NCI-H69 (cell line): Measurements from ENCODE around the gene GSK3B.

Experiments used
- DNase-seq: peaks from one replicate; lab custom pipeline; 2025; lab: John Stamatoyannopoulos, UW

The GSK3B gene

GRCh38 chr3:119817583-119818363, 276.5 kb downstream of the GSK3B start:
- DNase-seq = no peak

GRCh38 chr3:119817071-119817470, 277.2 kb downstream of the GSK3B start:
- no peak for DNase-seq

- no peak for DNase-seq
These were observed 278.5 kb downstream of the GSK3B start for GRCh38 chr3:119815716-119816115.

GRCh38 chr3:119812491-119813058, 281.7 kb downstream of the GSK3B start:
- DNase-seq = no peak

GRCh38 chr3:119810018-119810435, 284.2 kb downstream of the GSK3B start:
- DNase-seq = peak; percentile 62

DNA sequence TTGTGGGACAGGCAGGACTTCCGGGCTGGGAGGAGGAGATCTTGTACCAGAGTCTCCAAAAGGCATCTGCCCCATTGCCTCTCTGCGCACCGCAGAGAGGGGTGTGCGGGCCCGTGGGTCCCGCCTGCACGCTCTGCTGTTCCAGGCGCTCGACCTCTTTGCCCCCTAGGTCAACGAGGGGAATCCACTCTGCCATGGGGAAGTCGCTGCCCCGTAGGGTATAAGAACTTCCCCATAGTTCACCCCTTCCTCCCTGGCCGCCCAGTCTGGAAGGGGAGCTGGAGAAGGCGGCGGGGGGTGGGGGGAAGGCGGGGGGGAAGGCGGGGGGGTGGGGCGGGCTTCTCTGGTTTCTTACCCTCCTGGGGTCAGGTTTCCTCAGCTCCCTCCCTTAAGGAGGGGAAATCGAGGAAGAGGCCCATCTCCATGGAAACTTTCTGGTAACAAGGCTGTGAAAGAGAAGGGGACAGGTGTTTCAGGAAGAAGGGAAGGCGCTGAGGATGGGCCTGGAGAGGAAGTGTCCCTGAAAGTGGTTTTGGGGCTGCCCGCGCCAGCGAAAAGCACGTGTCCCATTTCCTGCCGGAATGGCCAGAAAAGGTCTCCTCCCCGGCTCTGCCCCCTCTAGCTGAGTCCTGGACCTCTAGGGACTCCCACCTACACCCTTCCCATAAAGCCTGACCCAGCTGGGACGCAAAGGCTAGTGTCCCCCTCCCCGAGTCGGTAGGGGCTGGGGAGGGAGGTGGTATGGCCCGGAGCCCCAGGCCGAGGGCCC, 284.8 kb downstream of the GSK3B start:
- DNase-seq = no peak

DNA sequence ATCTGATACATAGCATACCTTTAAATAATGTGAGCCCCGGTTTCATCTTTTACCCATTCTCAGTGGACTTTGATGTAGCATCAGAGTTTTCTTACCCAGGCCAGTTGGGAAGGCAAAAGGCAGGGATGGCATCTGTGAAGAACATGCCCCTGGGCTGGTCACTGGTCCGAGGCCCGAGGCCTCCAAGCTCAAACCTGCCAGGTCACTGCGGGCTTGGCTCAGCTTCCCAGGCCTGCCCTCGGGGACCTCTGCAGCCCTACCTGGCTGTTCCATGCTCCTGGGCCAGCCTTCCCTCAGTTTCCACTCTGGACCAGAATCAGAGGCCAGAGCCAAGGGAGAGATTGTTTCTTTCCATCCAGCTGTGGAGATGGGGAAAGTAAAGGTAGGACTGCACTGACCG, 285.4 kb downstream of the GSK3B start:
- DNase-seq = no peak

GRCh38 chr3:119808244-119808643, 286.0 kb downstream of the GSK3B start:
- DNase-seq = no peak

- no peak for DNase-seq
These were observed 293.4 kb downstream of the GSK3B start for GRCh38 chr3:119800844-119801243.

GRCh38 chr3:119796785-119797184, 297.5 kb downstream of the GSK3B start:
- DNase-seq = no peak

DNA sequence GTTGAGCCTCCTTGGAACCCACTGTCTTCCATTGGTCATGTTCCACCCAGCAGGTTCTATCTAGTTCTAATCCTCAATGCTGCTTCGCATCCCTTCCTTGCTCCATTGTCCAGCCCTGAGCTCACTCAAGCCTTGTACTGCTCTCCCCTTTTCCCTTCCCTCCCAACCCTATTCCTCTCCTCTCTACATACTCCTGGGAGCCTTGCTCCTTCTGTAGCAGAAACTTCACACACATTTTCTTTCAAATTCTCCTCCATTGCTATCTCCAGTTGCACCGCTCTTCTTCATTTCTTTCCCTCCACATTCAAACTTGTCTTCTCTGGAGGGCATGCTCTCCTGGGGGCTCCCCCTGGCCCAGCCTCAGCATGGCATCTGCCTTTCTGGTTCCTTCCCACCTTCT, 297.9 kb downstream of the GSK3B start:
- DNase-seq = no peak

DNA sequence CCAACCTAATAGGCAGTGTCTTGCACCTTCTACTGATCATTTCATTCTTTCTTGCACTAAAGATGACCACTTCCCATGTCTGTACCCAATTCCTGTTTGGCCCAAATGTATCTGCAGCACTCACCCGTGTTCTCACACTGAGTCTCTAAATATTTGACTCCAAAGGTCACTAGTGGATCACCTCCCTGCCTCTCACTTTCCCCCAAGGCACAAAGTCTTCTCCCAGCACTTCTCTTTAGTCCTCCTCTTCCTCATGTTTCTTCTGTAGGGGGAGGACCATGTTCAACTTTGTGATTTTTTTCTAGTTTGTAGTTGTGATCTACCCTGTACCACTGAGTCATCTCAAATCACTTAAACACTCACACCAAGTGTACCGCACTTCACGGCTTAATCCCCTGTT, 298.4 kb downstream of the GSK3B start:
- DNase-seq = no peak

GRCh38 chr3:119794971-119795612, 299.2 kb downstream of the GSK3B start:
- no peak for DNase-seq

- DNase-seq = no peak
These were observed 299.8 kb downstream of the GSK3B start for GRCh38 chr3:119794401-119794800.

- DNase-seq = no peak
These were observed 302.0 kb downstream of the GSK3B start for GRCh38 chr3:119792270-119792669.

DNA sequence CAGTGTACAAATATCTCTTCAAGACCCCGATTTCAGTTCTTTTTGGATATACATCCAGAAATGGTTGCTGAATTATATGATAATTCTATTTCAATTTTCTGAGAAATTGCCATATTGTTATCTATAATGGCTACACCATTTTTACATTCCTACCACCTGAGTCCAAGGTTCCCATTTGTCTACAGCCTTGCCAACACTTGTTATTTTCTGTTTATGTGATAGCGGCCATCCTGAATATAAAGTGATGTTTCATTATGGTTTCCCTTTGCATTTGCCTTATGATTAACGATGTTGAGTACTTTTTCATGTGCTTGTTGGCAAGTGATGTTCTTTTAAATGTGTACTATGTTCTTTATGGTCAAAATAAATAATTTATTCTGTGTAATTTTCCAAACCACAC, 303.9 kb downstream of the GSK3B start:
- DNase-seq = no peak

DNA sequence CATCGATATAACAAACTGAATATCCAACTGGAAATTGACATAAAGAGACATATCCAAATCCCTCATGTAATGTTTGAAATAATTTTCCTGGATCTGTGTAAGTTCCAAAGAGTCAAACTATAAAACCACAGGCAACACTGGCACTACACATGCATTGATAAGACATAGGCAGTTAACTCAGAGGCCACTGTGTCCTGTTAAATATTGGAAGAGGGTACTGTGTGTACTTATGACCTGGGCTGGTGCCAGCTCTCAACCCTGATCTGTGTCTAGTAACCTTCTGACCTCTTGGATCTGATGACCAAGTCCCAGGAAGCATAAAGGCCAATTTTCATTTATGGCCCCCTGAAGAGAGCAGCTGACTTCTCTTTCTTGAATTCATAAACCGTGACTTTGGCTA, 307.8 kb downstream of the GSK3B start:
- no peak for DNase-seq

DNA sequence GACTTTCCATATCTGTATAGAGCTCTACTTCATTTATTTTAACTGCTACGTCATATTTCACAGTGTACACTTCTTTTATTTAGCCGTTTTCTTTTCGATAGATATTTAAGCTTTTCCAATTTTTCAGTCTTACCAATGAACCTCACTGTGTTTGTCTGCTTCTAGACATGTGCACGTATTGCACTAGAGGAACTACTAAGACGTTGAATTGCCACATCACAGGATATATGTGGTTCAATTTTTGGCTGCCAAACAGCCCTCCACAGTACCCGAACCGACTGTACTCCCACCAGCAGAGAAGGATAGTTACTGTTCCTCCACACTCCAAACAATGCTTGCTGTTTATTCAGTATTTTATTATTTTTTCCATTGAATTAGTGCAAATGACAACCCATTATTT, 310.4 kb downstream of the GSK3B start:
- DNase-seq = no peak

DNA sequence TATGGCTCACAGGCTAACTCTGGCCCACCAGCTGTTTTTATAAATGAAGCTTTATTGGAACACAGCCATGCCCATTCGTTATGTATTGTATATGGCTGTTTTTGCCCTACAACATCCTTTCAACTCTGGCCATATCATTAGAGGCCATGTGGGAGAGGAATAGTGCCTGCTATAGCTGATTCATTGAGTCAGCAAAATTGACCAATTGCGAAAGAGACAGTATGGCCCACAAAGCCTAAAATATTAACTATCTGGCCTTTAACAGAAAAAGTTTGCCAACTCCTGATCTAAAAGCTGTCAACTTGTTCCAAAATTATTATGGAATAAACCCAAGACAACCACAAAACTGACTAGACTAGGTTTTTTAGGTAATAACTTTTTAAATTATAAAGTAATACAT, 311.0 kb downstream of the GSK3B start:
- DNase-seq = no peak

- DNase-seq = no peak
These were observed 311.8 kb downstream of the GSK3B start for GRCh38 chr3:119782460-119782859.

DNA sequence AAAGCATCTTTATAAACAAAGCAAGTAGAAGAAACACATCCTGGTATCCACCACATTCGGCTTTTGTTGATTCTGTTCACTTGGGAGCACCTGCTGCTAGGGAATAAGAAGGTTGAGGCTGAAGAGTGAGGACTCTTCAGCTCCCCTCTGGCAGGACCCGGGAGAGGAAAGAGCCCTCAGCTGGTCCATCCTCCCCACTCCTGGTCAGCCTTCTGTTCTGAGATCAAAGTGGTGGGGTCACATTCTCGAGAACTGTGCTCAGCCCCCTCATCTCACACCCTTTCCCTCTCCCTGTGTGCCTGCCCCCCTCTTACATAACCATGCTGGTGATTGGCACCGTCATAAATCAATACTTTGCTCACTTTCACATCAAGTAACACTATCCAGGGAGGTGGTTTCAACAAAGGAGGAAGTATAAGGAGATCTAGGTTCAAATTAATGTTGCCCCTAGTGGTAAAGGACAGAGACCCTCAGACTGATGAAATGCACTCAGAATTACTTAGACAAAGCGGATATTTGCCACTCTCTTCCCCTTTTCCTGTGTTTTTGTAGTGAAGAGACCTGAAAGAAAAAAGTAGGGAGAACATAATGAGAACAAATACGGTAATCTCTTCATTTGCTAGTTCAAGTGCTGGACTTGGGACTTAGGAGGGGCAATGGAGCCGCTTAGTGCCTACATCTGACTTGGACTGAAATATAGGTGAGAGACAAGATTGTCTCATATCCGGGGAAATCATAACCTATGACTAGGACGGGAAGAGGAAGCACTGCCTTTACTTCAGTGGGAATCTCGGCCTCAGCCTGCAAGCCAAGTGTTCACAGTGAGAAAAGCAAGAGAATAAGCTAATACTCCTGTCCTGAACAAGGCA, 312.7 kb downstream of the GSK3B start, which contains the start of gene NR1I2:
TSS of gene NR1I2 (plus strand) at position 772 of the 869 bp plus-strand sequence.
- no peak for DNase-seq
